ENCODE data around the gene DVL1. TPM values are rescaled to one million over a fixed set of nuclear protein-coding genes. Genes with fewer than 3 reads are reported as not detected.

The DVL1 gene
- total and polyA plus RNA-seq, 2 of the 13 experiments (the other 11 are each of a cell fraction or from before 2014, with no cell fraction given): 30.8 to 60.4 TPM

GRCh38 chr1:1304331-1305299 lies 44.6 kb downstream of the DVL1 start (continued):
- no peak for TF ChIP-seq DNMT1 (CRISPR knock-in tag; IDR thresholded peaks at IDR 0.05)
- no peak; the same call in 1 of the 2 replicates for TF ChIP-seq ZHX1 (CRISPR knock-in tag; IDR thresholded peaks at IDR 0.05; ENCODE audit: low read depth)
- no peak for TF ChIP-seq NRL (CRISPR knock-in tag; IDR thresholded peaks at IDR 0.05; ENCODE audit: borderline replicate concordance)
- TF ChIP-seq, protein P1, sequence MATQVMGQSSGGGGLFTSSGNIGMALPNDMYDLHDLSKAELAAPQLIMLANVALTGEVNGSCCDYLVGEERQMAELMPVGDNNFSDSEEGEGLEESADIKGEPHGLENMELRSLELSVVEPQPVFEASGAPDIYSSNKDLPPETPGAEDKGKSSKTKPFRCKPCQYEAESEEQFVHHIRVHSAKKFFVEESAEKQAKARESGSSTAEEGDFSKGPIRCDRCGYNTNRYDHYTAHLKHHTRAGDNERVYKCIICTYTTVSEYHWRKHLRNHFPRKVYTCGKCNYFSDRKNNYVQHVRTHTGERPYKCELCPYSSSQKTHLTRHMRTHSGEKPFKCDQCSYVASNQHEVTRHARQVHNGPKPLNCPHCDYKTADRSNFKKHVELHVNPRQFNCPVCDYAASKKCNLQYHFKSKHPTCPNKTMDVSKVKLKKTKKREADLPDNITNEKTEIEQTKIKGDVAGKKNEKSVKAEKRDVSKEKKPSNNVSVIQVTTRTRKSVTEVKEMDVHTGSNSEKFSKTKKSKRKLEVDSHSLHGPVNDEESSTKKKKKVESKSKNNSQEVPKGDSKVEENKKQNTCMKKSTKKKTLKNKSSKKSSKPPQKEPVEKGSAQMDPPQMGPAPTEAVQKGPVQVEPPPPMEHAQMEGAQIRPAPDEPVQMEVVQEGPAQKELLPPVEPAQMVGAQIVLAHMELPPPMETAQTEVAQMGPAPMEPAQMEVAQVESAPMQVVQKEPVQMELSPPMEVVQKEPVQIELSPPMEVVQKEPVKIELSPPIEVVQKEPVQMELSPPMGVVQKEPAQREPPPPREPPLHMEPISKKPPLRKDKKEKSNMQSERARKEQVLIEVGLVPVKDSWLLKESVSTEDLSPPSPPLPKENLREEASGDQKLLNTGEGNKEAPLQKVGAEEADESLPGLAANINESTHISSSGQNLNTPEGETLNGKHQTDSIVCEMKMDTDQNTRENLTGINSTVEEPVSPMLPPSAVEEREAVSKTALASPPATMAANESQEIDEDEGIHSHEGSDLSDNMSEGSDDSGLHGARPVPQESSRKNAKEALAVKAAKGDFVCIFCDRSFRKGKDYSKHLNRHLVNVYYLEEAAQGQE (IDR thresholded peaks at IDR 0.05; ENCODE audit: borderline replicate concordance in 1 of 2, low read depth in 1 of 2, low read length in 2 of 2): no peak
- no peak for TF ChIP-seq NR2F2 (IDR thresholded peaks at IDR 0.05; ENCODE audit: borderline replicate concordance, low read depth)
- TF ChIP-seq ZNF354B (CRISPR knock-in tag; IDR thresholded peaks at IDR 0.05): 0 out of 2 replicates have a peak, but pooled peaks have one; percentile 33
- TF ChIP-seq ZNF589 (CRISPR knock-in tag; conservative IDR thresholded peaks at IDR 0.05): no peak
- TF ChIP-seq, protein P2, sequence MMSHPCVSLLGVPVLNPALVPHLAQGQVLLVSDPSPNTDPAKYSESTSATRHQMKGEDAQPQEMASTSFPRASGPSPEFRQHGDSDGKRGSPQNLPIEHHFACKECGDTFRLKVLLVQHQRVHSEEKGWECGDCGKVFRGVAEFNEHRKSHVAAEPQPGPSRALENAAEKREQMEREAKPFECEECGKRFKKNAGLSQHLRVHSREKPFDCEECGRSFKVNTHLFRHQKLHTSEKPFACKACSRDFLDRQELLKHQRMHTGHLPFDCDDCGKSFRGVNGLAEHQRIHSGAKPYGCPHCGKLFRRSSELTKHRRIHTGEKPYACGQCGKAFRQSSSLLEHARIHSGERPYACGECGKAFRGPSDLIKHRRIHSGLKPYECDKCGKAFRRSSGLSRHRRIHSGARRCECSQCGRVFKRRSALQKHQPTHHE (CRISPR knock-in tag; IDR thresholded peaks at IDR 0.05; ENCODE audit: borderline replicate concordance): 0 out of 2 replicates have a peak, but pooled peaks have one; percentile 5
- no peak for TF ChIP-seq YEATS4 (CRISPR knock-in tag; IDR thresholded peaks at IDR 0.05; ENCODE audit: borderline replicate concordance)
- TF ChIP-seq, protein P3, sequence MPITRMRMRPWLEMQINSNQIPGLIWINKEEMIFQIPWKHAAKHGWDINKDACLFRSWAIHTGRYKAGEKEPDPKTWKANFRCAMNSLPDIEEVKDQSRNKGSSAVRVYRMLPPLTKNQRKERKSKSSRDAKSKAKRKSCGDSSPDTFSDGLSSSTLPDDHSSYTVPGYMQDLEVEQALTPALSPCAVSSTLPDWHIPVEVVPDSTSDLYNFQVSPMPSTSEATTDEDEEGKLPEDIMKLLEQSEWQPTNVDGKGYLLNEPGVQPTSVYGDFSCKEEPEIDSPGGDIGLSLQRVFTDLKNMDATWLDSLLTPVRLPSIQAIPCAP (CRISPR knock-in tag; IDR thresholded peaks at IDR 0.05; ENCODE audit: low read depth): no peak
- TF ChIP-seq ZNF800 (CRISPR knock-in tag; IDR thresholded peaks at IDR 0.05): no peak
- no peak for TF ChIP-seq ZFAT (CRISPR knock-in tag; conservative IDR thresholded peaks at IDR 0.05)
- TF ChIP-seq GFI1 (CRISPR knock-in tag; IDR thresholded peaks at IDR 0.05; ENCODE audit: borderline replicate concordance): peak; percentile 6; the same call in 1 of the 2 replicates
- no peak for TF ChIP-seq PCBP2 (optimal IDR thresholded peaks at IDR 0.05; ENCODE audit: low read depth, low read length, poor library complexity, severe bottlenecking)

All from HepG2 (cell line).